Measurements from ENCODE around the gene NIPAL3.
A peak's percentile ranks its signal among the peaks of the same experiment; 100 is the strongest.

NIPAL3 gene

DNA sequence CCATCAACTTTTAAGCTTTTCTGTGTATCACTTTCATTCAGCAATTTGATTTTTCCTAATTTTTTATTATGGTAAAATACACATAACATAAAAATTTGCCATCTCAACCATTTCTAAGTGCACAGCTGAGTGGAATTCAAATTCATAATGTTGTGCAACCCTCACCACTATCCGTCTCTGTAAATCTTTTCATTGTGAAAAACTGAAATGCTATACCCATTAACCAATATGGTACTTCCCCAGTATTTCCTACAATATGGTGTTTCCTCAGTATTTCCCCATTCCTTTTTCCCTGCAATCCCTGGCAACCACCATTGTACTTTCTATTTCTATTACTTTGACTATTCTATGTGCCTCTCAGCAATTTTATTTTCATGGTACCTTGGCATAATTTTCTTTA, 8.8 kb upstream of the NIPAL3 start:
- TF ChIP-seq, protein P1, sequence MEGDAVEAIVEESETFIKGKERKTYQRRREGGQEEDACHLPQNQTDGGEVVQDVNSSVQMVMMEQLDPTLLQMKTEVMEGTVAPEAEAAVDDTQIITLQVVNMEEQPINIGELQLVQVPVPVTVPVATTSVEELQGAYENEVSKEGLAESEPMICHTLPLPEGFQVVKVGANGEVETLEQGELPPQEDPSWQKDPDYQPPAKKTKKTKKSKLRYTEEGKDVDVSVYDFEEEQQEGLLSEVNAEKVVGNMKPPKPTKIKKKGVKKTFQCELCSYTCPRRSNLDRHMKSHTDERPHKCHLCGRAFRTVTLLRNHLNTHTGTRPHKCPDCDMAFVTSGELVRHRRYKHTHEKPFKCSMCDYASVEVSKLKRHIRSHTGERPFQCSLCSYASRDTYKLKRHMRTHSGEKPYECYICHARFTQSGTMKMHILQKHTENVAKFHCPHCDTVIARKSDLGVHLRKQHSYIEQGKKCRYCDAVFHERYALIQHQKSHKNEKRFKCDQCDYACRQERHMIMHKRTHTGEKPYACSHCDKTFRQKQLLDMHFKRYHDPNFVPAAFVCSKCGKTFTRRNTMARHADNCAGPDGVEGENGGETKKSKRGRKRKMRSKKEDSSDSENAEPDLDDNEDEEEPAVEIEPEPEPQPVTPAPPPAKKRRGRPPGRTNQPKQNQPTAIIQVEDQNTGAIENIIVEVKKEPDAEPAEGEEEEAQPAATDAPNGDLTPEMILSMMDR (IDR thresholded peaks at IDR 0.05): no peak
- no peak overlapping the region for H3K27ac ChIP-seq

DNA sequence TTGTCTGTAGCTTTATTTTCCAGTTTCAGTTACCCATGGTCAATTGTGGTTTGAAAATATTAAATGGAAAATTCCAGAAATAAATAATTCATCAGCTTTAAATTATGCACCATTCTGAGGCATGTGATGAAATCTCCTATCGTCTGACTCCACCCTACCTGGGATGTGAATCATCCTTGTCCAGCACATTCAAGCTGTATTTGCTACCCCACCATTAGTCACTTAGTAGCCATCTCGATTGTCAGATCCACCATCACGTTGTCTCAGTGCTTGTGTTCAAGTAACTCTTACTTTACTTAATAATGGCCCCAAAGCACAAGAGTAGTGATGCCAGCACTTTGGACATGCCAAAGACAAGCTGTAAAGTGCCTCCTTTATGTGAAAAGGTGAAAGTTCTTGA, 6.1 kb upstream of the NIPAL3 start:
- Histone ChIP-seq H3K4me2 (ENCODE audit: low read length) (no peak overlapping the region), H3K9ac (no peak overlapping the region), H3K9me3 (ENCODE audit: control insufficient read depth, low read length) (no peaks in the 10 kb centered on the region), H2AFZ (no peak overlapping the region), H3K36me3 (ENCODE audit: control insufficient read depth, insufficient read depth, low read length) (no peaks in the 10 kb centered on the region), H3K4me1 (no peaks in the 10 kb centered on the region), H3K79me2 (no peaks in the 10 kb centered on the region), H3K4me3 (ENCODE audit: low read depth, low read length) (no peak overlapping the region), H3K27ac (no peak overlapping the region), H3K27me3 (ENCODE audit: control insufficient read depth, insufficient read depth, low read length) (no peaks in the 10 kb centered on the region)
- TF ChIP-seq, protein P1 (IDR thresholded peaks at IDR 0.05): no peak

More for the DNA sequence above, 8.8 kb upstream of the NIPAL3 start:
- no peaks in the 10 kb centered on the region for H3K4me1 ChIP-seq
- no peaks in the 10 kb centered on the region for H3K79me2 ChIP-seq
- no peaks in the 10 kb centered on the region for H3K9me3 ChIP-seq (ENCODE audit: control insufficient read depth, low read length)
- H3K27me3 ChIP-seq (ENCODE audit: control insufficient read depth, insufficient read depth, low read length): no peaks in the 10 kb centered on the region
- H2AFZ ChIP-seq: no peak overlapping the region
- H3K4me2 ChIP-seq (ENCODE audit: low read length): no peak overlapping the region
- no peak overlapping the region for H3K9ac ChIP-seq
- H3K36me3 ChIP-seq (ENCODE audit: control insufficient read depth, insufficient read depth, low read length): no peaks in the 10 kb centered on the region
- no peak overlapping the region for H3K4me3 ChIP-seq (ENCODE audit: low read depth, low read length)

DNA sequence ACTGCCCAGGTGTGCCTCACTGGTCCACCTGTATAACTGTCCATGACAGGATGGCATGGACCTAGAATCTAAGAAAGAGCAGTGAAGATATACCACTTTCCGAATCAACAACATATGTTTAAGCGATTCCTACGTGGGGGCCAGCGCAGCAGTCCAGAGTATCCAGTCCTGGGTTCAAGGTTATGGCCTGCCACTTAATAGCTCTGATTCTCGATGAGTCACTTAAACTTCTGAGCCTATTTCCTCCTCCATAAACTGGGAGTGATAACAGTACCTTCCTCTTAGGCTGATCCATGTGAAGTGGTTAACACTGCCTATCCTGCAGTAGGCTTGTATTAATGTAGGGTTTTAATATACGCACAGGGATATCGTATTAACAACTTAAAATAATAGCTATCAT, 4.9 kb upstream of the NIPAL3 start:
- H2AFZ ChIP-seq: no peak overlapping the region
- H3K4me2 ChIP-seq (ENCODE audit: low read length): no peak overlapping the region
- H3K9ac ChIP-seq: no peak overlapping the region
- TF ChIP-seq, protein P1 (IDR thresholded peaks at IDR 0.05): no peak
- no peaks in the 10 kb centered on the region for H3K36me3 ChIP-seq (ENCODE audit: control insufficient read depth, insufficient read depth, low read length)
- H3K79me2 ChIP-seq: no peaks in the 10 kb centered on the region
- H3K4me3 ChIP-seq (ENCODE audit: low read depth, low read length): no peak overlapping the region
- no peak overlapping the region for H3K27ac ChIP-seq
- no peaks in the 10 kb centered on the region for H3K9me3 ChIP-seq (ENCODE audit: control insufficient read depth, low read length)
- no peaks in the 10 kb centered on the region for H3K4me1 ChIP-seq
- H3K27me3 ChIP-seq (ENCODE audit: control insufficient read depth, insufficient read depth, low read length): no peaks in the 10 kb centered on the region

DNA sequence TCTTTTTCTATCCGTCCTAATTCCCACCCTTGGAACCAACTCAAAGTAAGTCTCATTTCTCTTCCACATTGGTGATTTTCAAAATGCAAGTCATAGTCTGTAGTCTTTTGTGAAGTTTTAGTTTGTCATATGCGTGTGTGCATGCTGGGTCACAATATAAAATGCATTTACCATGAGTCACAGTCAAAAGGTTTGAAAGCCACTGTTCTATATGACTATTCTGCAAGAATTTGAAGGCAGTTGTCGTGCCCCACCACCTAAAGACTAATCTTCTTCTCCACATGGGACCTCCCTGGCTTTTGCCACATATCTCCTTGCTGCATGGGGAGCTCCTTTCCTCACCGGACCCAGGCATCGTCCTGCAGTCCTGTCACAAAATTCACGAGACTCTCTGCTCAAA, 3.6 kb upstream of the NIPAL3 start:
- Histone ChIP-seq H3K4me3 (ENCODE audit: low read depth, low read length) (no peak overlapping the region), H3K36me3 (ENCODE audit: control insufficient read depth, insufficient read depth, low read length) (no peaks in the 10 kb centered on the region), H3K27ac (no peak overlapping the region), H3K9ac (no peak overlapping the region), H2AFZ (no peak overlapping the region), H3K27me3 (ENCODE audit: control insufficient read depth, insufficient read depth, low read length) (no peaks in the 10 kb centered on the region), H3K9me3 (ENCODE audit: control insufficient read depth, low read length) (no peaks in the 10 kb centered on the region), H3K79me2 (no peaks in the 10 kb centered on the region), H3K4me1 (peaks cover 7% of the 10 kb centered on the region), H3K4me2 (ENCODE audit: low read length) (no peak overlapping the region)
- TF ChIP-seq, protein P1 (IDR thresholded peaks at IDR 0.05): no peak

DNA sequence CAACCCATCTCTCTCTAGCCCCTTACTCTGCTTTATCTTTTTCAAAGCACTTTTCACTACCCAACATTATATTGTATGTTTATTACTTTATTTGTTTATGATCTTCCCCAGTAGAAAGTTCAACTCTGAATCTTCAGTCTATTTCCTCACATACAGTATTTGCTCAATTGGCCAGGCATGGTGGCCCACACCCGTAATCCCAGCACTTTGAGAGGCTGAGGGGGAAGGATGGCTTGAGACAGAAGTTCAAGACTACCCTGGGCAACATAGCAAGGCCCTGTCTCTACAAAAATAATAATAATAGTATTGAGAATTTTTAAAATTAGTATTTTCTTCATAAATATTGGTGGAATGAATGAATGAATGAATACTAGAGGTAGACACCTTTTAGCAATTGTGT, 3.2 kb upstream of the NIPAL3 start:
- H3K27me3 ChIP-seq (ENCODE audit: control insufficient read depth, insufficient read depth, low read length): no peaks in the 10 kb centered on the region
- no peaks in the 10 kb centered on the region for H3K79me2 ChIP-seq
- TF ChIP-seq, protein P1 (IDR thresholded peaks at IDR 0.05): no peak
- H3K36me3 ChIP-seq (ENCODE audit: control insufficient read depth, insufficient read depth, low read length): no peaks in the 10 kb centered on the region
- H3K4me2 ChIP-seq (ENCODE audit: low read length): peak overlapping the region; percentile 92
- H3K4me3 ChIP-seq (ENCODE audit: low read depth, low read length): no peak overlapping the region
- no peak overlapping the region for H3K27ac ChIP-seq
- H2AFZ ChIP-seq: no peak overlapping the region
- H3K9ac ChIP-seq: no peak overlapping the region
- no peaks in the 10 kb centered on the region for H3K9me3 ChIP-seq (ENCODE audit: control insufficient read depth, low read length)
- H3K4me1 ChIP-seq: peaks cover 8% of the 10 kb centered on the region

All from parathyroid adenoma (tissue), 2 donors.